ENCODE data around the gene GOT2.
A peak's percentile ranks its signal among the peaks of the same experiment; 100 is the strongest.
"Not testable (repeated sequence)": the region's sequence is repeated elsewhere in the genome, so short reads cannot be mapped to it uniquely, and the experiment has no call there.

GOT2 gene

GRCh38 chr16:58684354-58685083 is 49.6 kb downstream of the GOT2 start, which contains the start of gene SLC38A7:
TSS of gene SLC38A7 (minus strand) at chr16:58684770. CDS start at chr16:58680126, 4,644 bp downstream.
- no peaks in the 10 kb centered on the region for H3K36me3 Mint-ChIP-seq
- H3K4me1 Mint-ChIP-seq, result peaks cover 19% of the 10 kb centered on the region
- ATAC-seq (peak; percentile 92), DNase-seq (ENCODE audit: low spot score in 2 of 2) (peak; percentile 58 to 82)
- H3K9me3 Mint-ChIP-seq, result no peaks in the 10 kb centered on the region
- peak within 1 kb of the TSS; percentile 79 for H3K4me3 Mint-ChIP-seq
- peak within 1 kb of the TSS; percentile 89 for H3K27ac Mint-ChIP-seq

GRCh38 chr16:58684001-58684353 is 50.1 kb downstream of the GOT2 start:
- Mint-ChIP-seq H3K9me3 (no peaks in the 10 kb centered on the region), H3K4me3 (peak overlapping the region; percentile 79), H3K36me3 (no peaks in the 10 kb centered on the region)

GRCh38 chr16:58679763-58680162 is 54.4 kb downstream of the GOT2 start:
- Mint-ChIP-seq H3K9me3 (no peaks in the 10 kb centered on the region), H3K27ac (no peak overlapping the region), H3K36me3 (peaks cover 6% of the 10 kb centered on the region), H3K4me1 (peaks cover 19% of the 10 kb centered on the region), H3K4me3 (no peak overlapping the region)
- ATAC-seq (no peak), DNase-seq (ENCODE audit: low spot score in 2 of 2) (no peak)

More at GRCh38 chr16:58684001-58684353, 50.1 kb downstream of the GOT2 start:
- Mint-ChIP-seq H3K27ac (peak overlapping the region; percentile 89), H3K4me1 (peaks cover 19% of the 10 kb centered on the region)
- DNase-seq (ENCODE audit: low spot score in 2 of 2) (no peak), ATAC-seq (no peak)

GRCh38 chr16:58678716-58679115 is 55.4 kb downstream of the GOT2 start:
- peaks cover 6% of the 10 kb centered on the region for H3K36me3 Mint-ChIP-seq
- DNase-seq (ENCODE audit: low spot score in 2 of 2), result no peak
- no peak overlapping the region for H3K27ac Mint-ChIP-seq
- no peaks in the 10 kb centered on the region for H3K9me3 Mint-ChIP-seq
- ATAC-seq, result peak; percentile 23
- no peak overlapping the region for H3K4me3 Mint-ChIP-seq
- peaks cover 14% of the 10 kb centered on the region for H3K4me1 Mint-ChIP-seq

- Mint-ChIP-seq H3K4me1 (peaks cover 9% of the 10 kb centered on the region), H3K36me3 (peaks cover 6% of the 10 kb centered on the region), H3K27ac (no peak overlapping the region), H3K9me3 (no peaks in the 10 kb centered on the region), H3K4me3 (no peak overlapping the region)
- ATAC-seq (no peak), DNase-seq (ENCODE audit: low spot score in 2 of 2) (no peak)
Observed at GRCh38 chr16:58678269-58678668, 55.8 kb downstream of the GOT2 start.

- Mint-ChIP-seq H3K36me3 (peaks cover 12% of the 10 kb centered on the region), H3K27ac (no peak overlapping the region), H3K9me3 (no peaks in the 10 kb centered on the region), H3K4me3 (no peak overlapping the region), H3K4me1 (no peaks in the 10 kb centered on the region)
- no peak for DNase-seq (ENCODE audit: low spot score in 2 of 2)
- peak; percentile 27 for ATAC-seq
Observed at GRCh38 chr16:58670946-58671583, 63.1 kb downstream of the GOT2 start.

GRCh38 chr16:58670177-58670576 is 63.9 kb downstream of the GOT2 start:
- Mint-ChIP-seq H3K36me3 (peaks cover 12% of the 10 kb centered on the region), H3K4me3 (no peak overlapping the region), H3K27ac (peak overlapping the region; percentile 66), H3K9me3 (no peaks in the 10 kb centered on the region), H3K4me1 (no peaks in the 10 kb centered on the region)
- no peak for DNase-seq (ENCODE audit: low spot score in 2 of 2)
- no peak for ATAC-seq

GRCh38 chr16:58665200-58665599 is 68.9 kb downstream of the GOT2 start:
- H3K4me3 Mint-ChIP-seq, result no peak overlapping the region
- no peak overlapping the region for H3K27ac Mint-ChIP-seq

GRCh38 chr16:58661199-58661830 is 72.8 kb downstream of the GOT2 start:
- peaks cover 4% of the 10 kb centered on the region for H3K36me3 Mint-ChIP-seq
- H3K9me3 Mint-ChIP-seq, result no peaks in the 10 kb centered on the region
- no peak overlapping the region for H3K27ac Mint-ChIP-seq
- no peak overlapping the region for H3K4me3 Mint-ChIP-seq
- no peaks in the 10 kb centered on the region for H3K4me1 Mint-ChIP-seq
- DNase-seq (ENCODE audit: low spot score in 2 of 2) (no peak), ATAC-seq (peak; percentile 87)

More at GRCh38 chr16:58665200-58665599, 68.9 kb downstream of the GOT2 start:
- no peaks in the 10 kb centered on the region for H3K4me1 Mint-ChIP-seq
- ATAC-seq (no peak), DNase-seq (ENCODE audit: low spot score in 2 of 2) (no peak)
- peaks cover 10% of the 10 kb centered on the region for H3K36me3 Mint-ChIP-seq
- H3K9me3 Mint-ChIP-seq, result no peaks in the 10 kb centered on the region

- not testable (repeated sequence) for ATAC-seq; H3K4me1 Mint-ChIP-seq; H3K36me3 Mint-ChIP-seq; H3K27ac Mint-ChIP-seq; H3K4me3 Mint-ChIP-seq; H3K9me3 Mint-ChIP-seq; DNase-seq (ENCODE audit: low spot score in 2 of 2)
Observed at GRCh38 chr16:58659911-58660310, 74.2 kb downstream of the GOT2 start.

- Mint-ChIP-seq H3K4me1 (no peaks in the 10 kb centered on the region), H3K27ac (no peak overlapping the region), H3K9me3 (no peaks in the 10 kb centered on the region), H3K36me3 (no peaks in the 10 kb centered on the region), H3K4me3 (no peak overlapping the region)
- no peak for ATAC-seq
- no peak for DNase-seq (ENCODE audit: low spot score in 2 of 2)
Observed at GRCh38 chr16:58658796-58659211, 75.3 kb downstream of the GOT2 start.
